Erythroblast (primary cell): ENCODE results near the gene HCFC1.
A peak's percentile ranks its signal among the peaks of the same experiment; 100 is the strongest.

Experiments used
- DNase-seq, 2 experiments: peaks; one replicate each; lab custom pipeline; 2025; lab: John Stamatoyannopoulos, UW
- GATA1 ChIP-seq: IDR thresholded peaks from 2 replicates; pipeline ENCODE4 v1.6.1; 2011; ENCODE audit warnings: low read depth, mild to moderate bottlenecking, control low read depth, low read length, moderate library complexity
- POLR2A ChIP-seq: IDR thresholded peaks from 2 replicates; pipeline ENCODE4 v1.6.1; 2011; ENCODE audit warnings: mild to moderate bottlenecking, low read length

The HCFC1 gene

DNA sequence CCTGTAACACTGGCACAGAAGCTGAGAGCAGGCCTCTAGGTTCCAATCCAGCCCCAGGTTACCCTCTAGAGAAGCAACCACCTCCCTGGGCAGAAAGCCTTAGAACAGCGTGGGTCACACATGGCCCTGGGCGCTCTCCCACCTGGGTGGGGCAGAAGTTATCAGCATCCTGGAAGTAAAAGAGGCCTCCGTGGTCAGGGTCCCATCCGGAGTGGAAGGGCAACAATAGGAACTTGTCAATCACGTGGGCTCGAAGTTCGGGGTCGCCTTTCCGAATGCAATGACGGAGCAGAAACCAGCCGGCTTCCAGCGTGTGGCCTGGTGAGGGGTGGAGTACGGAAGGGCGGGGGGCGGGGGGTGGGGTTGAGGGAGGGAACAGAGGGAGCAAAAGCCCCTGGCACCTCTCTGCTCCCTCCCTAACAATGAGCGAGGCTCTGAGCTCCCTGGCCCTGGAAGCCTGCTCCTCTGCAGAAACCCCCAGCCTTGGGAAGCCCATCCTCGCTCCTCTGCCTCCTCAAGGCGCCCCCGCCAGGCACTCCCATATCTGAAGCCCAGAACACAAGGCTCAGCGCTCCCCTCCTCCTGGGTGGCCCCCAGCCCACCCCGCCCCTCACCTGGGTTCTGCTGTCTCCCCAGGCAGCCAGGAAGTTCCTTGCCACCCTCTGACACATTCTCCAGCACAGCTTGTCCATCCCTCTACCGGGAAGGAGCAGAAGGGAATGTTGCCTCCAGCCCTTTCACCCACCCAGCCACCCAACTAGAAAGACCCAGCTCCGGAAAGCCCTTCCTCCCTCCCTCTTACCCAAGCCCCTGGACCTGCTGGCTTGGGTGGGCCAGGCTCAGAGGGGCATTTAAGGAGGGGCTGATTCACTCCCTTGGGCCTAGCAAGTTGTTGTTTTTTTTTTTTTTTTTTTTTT is 30.0 kb downstream of the HCFC1 start:
- peak; percentile 27 to 35 for DNase-seq
- TF ChIP-seq GATA1: no peak
- no peak for TF ChIP-seq POLR2A

DNA sequence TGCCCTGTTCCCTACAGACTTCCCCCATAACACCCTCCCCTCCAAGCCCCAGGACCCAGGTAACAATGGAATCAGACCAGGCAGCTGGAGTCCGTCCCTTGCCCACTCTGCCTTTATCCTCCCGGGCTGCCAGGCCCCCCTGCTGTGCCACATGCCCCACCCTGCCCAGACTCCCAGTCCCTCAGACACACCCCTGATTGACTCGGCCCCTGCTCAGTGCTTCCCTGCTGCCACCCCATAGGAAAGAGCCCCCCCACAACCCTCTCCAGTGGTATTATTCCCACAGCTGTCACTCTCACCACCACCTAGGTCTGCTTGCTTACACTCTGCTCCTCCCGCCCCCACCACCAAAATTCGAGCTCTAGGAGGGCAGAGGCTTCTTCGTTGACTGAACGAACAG is 32.0 kb downstream of the HCFC1 start:
- no peak for DNase-seq
- TF ChIP-seq GATA1: no peak
- TF ChIP-seq POLR2A: no peak

- TF ChIP-seq POLR2A (no peak), GATA1 (no peak)
- DNase-seq: no peak
Measured at GRCh38 chrX:153938226-153938786, 33.3 kb downstream of the HCFC1 start.

DNA sequence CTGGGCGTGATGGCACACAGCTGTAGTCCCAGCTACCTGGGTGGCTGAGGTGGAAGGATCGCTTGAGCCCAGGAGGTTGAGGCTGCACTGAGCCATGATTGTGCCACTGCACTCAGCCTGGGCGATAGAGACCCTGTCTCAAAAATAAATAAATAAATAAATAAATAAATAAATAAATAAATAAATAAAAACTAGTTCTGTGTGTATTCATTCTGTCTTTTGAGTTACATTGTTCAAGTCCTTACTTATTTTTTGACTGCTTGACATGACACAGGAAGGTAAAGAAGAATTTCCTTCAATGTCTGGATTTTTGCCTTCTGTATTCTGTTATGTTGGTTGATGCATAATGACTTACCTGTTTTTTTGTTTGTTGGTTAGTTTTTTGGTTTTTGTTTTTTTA is 34.6 kb downstream of the HCFC1 start:
- DNase-seq: no peak
- TF ChIP-seq POLR2A: no peak

- peak in 1 of 2 experiments; percentile 31 for DNase-seq
- TF ChIP-seq GATA1 (no peak), POLR2A (no peak)
Measured at GRCh38 chrX:153935326-153935851, 36.2 kb downstream of the HCFC1 start.

DNA sequence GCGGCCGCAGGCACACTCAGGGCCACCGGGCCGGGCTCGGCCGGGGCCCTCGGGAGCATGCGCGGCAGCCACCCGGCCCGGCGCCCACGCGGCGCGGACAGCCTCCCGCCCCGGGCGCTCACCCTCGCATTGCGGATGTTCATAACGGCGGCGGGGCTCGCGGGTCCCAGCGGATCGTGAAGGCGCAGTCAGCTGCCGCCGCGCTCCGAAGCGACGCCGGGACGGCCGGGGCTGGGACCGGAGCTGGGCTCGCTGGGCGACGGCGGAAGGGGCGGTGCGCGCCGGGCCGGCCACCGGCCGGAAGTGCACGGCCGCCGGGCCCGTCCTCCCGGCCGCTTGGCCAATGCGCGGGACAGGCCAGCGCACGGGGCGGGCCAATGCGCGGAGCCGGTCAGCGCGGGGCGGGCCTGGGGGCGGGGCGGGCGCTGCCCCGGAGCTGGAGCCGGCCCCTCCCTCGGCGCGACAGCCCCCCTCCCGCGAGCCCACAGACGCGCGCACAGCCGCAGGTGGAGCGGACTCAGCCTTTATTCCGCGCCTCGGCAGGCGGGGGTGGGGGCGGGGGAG is 36.8 kb downstream of the HCFC1 start, which contains the start of gene NAA10:
Gene NAA10, minus strand, starts transcription at position 276 of the 564 bp plus-strand sequence. Its CDS starts 133 bp downstream, at position 143.
- DNase-seq: peak; percentile 81 to 86
- TF ChIP-seq GATA1: no peak
- TF ChIP-seq POLR2A: peak; percentile 56

- DNase-seq: peak; percentile 28 to 49
Measured at GRCh38 chrX:153934148-153934761, 37.4 kb downstream of the HCFC1 start.

GRCh38 chrX:153933748-153934147 is 37.9 kb downstream of the HCFC1 start:
- TF ChIP-seq POLR2A (no peak), GATA1 (no peak)
- DNase-seq: no peak

More at GRCh38 chrX:153934148-153934761, 37.4 kb downstream of the HCFC1 start:
- TF ChIP-seq GATA1 (no peak), POLR2A (no peak)

DNA sequence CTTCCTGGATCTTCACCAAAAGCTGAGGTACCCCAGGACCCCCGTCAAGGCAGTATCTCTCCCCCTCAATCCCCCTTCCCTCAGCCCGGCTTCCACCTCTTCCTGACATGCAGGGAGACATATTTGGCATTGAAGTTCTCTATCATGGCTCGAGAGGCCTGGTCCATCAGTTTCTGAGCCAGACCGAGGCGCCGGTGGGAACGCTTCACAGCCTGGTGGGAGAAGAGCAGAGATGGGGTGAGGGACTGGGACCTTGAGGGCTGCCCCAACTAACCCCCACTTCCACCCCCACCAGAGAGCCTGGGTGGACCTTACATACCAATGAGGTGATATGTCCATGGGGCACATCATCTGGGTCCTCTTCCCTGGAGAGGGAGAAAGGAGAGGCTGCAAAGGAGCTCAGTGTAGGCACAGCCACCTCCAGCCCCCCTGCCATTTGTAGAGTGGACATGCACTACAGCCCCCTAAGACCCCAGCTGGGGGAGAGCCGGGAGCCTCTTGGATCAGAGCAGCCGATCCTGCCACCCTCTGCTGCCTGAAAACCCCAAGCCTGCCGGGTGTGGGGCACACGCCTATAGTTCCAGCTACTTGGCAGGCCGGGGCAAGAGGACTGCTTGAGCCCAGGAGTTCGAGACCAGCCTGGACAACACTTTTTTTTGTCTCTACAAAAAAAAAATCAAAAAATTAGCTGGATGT is 39.2 kb downstream of the HCFC1 start:
- DNase-seq: no peak
- TF ChIP-seq POLR2A (no peak), GATA1 (no peak)

DNA sequence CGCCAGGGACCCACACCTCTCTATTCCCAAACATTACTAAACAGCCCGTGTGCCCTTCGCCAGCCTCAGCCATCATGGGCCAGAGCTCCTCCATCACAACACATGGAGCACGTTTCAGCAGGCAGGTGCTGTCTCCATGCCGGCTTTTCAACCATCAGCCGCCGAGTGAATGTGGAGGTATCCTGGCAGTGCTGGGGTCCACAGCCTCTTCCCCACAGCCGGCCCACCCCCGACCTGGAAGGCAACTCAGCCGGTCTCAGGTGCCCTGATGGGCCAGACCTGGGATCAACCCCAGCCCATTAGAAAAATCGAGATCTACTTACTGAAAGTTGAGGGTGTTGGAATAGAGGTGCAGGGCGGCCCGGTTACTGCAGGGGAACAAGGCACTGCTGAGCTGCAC is 39.9 kb downstream of the HCFC1 start:
- no peak for TF ChIP-seq POLR2A
- no peak for TF ChIP-seq GATA1

GRCh38 chrX:153931151-153931550 is 40.5 kb downstream of the HCFC1 start:
- no peak for DNase-seq
- no peak for TF ChIP-seq POLR2A
- TF ChIP-seq GATA1: no peak

More for the DNA sequence above, 39.9 kb downstream of the HCFC1 start:
- no peak for DNase-seq

DNA sequence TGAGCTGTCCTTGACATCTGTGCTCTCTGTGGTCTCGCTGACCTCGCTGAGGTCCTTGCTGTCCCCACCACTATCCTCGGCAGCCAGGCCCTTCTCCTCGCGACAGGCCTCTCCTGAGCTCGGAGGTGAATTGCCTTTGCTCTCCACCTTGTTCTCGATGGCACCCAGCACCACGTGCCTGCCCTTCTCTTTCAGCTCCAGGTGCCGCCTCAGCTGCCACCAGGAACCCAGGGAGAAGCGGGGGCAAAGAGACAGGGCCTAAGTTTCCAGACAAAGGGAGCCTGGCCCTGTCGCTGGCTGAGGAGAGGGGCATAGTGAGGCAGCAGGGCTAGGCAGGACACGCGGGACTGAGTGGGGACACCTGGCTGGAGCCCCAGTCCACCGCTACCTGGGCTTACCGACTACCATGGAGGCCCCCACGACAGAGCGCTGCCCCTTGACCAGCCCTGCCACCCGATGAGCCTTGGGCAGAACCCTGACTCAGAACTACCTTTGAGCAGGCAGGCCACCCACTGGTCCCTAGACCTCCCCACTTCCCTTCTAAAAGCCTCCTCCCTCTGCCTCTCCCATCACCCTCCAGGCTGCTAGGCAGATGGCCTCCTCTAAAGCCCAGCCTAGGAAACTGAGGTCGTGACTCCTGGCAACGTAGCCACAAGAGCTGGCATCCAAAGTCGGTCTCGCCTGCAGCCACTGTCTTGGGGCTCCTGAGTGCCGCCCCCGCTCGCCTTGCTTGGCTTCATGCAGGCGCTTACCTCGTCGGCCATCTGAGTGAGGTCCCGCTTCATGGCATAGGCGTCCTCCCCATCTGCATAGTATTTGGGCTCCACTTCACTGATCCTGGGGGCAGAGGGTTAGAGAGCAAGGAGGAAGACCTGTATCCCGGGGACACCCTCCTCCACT is 41.4 kb downstream of the HCFC1 start:
- no peak for DNase-seq
- TF ChIP-seq GATA1 (no peak), POLR2A (no peak)
